T-helper 1 cell treated with Interleukin-12 subunit alpha and Interleukin-12 subunit beta and Interleukin-4 antibody, amounts not matched to agents 30 ng/mL and 1 ng/mL, for 36 hours (primary cell): ENCODE results near the gene IL1RAPL1. TPM values are rescaled to one million over a fixed set of nuclear protein-coding genes. Genes with fewer than 3 reads are reported as not detected.

Source experiments
- intact Hi-C: fragments of 100-400 bp; cut with micrococcal nuclease; formaldehyde crosslinking; loops from one replicate; pipeline ENCODE4 v1.15.1; 2024
- total RNA-seq: library from RNA; stranded (reverse); gene quantifications from 2 replicates; pipeline ENCODE4 v1.2.3, GENCODE V29; 2022

The IL1RAPL1 gene
- total RNA-seq, 1 donor from 2014 or later: not detected

DNA sequence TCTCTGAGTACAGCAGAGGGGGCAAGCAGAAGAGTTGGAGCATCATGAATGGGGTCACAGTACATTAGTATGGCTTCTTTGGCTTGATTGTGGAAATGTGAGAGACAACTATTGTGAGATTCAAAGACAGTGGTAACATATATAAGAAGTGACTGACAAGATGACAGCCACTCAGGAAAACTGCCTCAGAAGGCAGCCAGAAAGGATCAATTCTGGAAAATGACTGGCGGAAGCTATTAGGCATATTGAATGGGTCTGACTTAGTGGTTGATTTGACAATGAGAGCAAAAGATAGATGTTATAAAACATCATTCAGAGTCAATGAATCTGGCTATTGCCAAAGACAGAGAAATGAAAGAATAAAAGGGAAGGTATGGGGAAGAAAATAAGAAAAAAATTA, 1282.6 kb downstream of the IL1RAPL1 start:
- intact Hi-C loops: no loop called here

DNA sequence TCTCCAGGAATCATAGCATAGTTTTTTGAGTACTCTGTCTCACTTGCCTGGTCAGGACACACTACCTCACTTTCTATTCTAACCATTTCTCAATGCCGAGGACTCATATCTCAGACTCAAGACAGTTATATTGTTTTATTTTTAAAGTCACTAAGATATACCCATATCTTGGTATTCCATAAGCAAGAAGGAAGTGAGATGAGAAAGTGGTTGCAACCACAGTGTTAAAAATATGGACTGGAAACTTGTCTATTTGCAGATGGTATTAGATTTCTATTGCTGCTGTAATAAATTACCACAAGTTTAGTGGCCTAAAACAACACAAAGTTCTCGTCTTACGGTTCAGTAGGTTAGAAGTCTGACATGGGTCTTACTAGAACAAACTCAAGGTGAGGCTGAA, 1283.4 kb downstream of the IL1RAPL1 start:
- intact Hi-C loops: no loop called here

- intact Hi-C loops: no loop called here
Measured at GRCh38 chrX:29872831-29873230, 1285.6 kb downstream of the IL1RAPL1 start.

GRCh38 chrX:29876733-29877132, 1289.5 kb downstream of the IL1RAPL1 start:
- intact Hi-C loops: no loop called here

DNA sequence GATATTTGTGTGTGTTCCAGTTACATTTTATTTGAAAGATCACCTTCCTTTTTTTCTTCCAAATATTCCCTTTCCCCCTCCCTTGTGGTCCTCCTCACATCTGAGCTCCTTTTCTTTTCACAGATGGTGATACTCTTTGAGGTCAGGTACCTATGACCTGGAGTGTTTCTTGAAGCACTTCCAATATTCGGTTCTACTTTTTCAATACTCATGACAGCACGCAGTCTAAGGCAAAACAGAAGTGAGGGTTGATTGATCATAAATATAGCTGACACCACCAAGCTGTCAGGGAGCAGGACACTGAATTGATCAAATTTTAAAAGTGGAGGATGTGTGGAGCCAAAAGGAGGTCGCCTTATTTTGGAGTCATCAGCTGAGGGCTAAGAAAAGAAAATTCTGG, 1293.7 kb downstream of the IL1RAPL1 start:
- intact Hi-C loops: no loop called here

DNA sequence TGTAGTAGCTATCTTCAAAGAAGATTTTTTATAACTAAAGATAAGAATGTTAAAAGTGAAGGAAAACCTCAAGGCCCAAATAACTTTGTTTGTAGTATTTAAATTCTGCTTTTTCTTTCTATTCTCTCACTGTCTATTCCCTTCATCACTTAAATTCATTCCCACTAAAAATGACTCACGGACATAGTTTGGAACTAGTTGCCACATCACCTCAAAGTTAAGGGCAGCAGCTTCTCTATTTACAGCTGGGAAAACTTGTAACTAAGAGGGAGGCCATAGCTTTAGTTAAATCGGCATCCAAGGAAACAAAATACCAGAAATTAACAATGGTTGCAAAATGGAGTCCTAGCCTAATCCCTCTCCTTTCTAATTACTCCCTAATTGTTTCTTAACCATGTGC, 1302.8 kb downstream of the IL1RAPL1 start:
- intact Hi-C loops: no loop called here

- intact Hi-C loops: no loop called here
Measured at GRCh38 chrX:29890646-29891200, 1303.5 kb downstream of the IL1RAPL1 start.

DNA sequence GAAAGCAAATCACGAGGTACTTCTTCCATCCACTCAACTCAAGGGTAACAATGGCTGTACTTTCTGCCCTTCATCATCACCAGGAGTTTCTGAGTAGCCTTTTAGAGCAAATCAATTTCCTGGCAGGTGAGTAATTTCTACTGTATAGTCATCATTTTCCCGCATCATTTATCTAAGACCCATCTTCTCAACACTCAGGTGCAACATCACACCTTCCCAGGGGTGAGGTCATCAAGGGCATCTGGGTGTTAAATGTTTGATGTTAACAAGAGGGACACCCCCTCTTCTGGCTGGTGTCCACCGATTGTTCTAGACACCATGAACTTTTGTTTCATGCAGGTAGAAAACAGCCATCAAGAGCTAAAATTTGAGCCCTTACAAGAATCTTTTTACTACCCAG, 1314.8 kb downstream of the IL1RAPL1 start:
- intact Hi-C loops: no loop called here

- intact Hi-C loops: no loop called here
Measured at GRCh38 chrX:29903360-29903759, 1316.1 kb downstream of the IL1RAPL1 start.

DNA sequence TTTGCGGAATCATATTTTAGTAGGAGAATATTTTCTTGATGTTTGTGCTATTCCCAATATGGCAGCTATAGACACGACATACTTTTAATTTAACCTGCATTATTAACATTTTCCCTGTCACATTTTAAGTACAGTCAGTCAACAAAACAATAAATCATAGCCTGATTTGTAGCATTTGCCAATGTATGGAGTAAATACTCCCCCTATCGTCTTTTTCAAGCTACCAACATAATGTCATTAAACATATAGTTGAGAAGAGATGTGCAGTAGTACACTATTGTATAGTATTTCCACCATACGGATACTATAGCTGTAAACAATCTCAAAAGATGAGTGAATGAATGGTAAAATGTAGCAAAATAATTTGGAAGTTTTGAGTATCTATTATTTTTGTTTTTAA, 1324.4 kb downstream of the IL1RAPL1 start:
- intact Hi-C loops: no loop called here

GRCh38 chrX:29913647-29914046, 1326.4 kb downstream of the IL1RAPL1 start:
- intact Hi-C loops: no loop called here

GRCh38 chrX:29922607-29923006, 1335.4 kb downstream of the IL1RAPL1 start:
- intact Hi-C loops: no loop called here

DNA sequence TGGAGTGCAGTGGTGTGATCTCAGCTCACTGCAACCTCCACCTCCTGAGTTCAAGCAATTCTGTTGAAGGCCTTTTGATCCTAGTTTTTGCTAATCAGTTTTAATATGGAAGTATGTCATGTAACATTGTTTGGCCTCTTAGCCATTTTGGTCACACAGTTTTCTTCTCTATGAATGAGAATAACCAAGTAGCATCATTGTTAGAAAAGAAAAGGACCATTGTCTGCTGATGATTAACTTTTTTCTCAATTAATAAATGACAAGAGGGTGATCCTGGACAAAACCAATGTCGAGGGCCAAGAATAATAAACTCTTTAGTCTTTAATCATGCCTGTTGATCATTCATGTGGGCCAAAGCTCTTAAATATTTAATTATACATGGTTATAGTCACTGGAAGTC, 1338.8 kb downstream of the IL1RAPL1 start:
- intact Hi-C loops: no loop called here

DNA sequence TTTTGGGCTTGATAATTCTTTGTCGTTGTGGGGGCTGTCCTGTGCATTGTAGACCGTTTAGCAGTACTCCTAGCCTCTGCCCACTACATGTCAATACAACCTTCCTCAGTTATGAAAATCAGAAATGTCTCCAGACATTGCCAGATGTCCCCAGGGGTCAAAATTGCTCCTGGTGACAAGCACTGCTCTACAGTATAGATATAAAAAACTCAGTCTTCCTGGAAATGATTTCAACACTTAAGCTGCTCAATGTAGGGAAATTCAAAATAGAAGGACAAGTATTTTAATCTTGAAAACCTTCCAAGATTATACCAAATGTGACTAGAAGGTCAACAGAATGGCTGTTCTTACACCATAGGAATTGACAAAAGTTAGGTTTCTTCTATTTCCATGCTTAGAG, 1339.4 kb downstream of the IL1RAPL1 start:
- intact Hi-C loops: no loop called here

GRCh38 chrX:29935455-29935854, 1348.2 kb downstream of the IL1RAPL1 start:
- intact Hi-C loops: no loop called here

DNA sequence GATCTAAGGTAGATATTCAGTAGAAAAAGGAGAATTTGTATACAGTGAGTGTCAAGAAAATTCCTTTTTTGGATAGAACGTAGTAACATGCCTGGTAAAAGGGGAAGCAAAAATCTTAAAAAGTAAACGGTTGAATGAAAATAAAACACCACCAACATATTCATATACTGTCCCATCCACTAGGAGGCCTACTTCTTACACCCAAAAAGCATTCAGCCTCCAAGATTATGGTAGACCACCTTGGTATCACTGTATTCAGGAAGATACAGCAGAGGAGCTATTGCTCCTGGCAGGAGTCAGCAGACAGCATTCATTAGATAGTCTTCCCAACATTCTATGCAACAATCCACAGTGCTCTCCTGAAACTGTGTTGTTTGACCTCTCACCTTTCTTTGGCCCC, 1353.5 kb downstream of the IL1RAPL1 start:
- intact Hi-C loops: no loop called here

GRCh38 chrX:29941287-29941686, 1354.0 kb downstream of the IL1RAPL1 start:
- intact Hi-C loops: no loop called here

- intact Hi-C loops: no loop called here
Measured at GRCh38 chrX:29947225-29947624, 1360.0 kb downstream of the IL1RAPL1 start.

DNA sequence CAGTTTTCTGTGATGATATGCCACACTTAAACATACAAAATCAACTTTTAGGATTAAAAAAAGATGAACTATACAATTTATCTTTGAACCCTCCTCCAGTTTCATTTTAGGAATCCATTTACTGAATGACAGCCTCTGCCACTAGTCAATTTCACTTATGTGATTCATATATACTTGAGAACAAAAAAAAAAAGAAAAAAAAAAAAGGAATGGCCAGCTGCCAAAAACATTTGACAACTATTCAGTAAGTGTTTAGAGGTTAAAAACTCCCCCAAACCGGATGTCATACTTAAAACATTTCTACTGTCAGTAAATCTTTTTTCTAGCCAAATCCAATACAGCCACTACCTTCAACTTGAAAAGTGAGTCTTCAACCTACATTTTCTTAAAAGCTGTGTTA, 1361.4 kb downstream of the IL1RAPL1 start:
- intact Hi-C loops: no loop called here

DNA sequence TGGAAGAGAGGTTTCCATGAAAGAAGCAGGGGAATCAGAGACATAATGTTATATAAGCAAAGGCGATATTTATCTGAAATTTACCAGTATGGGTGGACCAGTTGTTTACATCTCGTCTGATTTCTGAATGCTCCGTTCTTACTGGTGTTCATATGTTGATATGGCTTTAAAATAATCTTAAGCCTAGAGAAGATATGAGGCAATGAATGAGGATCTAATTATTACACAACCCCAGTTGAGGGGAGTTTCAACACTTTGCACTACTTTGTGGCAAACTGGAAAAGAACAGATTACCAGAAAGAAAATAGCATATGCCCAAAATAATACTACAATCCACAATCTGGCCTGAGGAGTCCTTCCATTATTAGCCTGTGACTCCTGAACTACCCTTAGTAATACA, 1364.8 kb downstream of the IL1RAPL1 start:
- intact Hi-C loops: no loop called here

DNA sequence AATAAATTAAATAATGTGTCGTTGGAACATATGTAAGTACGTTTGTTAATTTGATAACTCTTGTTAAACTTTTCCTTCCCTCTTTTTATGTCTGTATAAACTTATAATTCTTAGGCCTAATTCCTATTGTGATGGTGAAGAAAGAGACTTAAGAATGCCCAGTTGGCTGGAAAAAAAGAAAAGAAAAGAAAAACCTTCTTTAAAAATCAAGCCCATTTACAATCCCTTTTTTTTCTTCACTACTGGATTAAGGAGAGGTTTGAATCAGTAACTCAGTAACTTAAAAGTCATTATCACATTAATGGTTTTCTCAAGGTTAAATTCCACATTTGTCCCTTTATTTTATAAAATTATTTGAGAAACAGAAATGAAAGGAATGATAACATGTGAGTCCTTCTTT, 1374.8 kb downstream of the IL1RAPL1 start:
- intact Hi-C loops: no loop called here

DNA sequence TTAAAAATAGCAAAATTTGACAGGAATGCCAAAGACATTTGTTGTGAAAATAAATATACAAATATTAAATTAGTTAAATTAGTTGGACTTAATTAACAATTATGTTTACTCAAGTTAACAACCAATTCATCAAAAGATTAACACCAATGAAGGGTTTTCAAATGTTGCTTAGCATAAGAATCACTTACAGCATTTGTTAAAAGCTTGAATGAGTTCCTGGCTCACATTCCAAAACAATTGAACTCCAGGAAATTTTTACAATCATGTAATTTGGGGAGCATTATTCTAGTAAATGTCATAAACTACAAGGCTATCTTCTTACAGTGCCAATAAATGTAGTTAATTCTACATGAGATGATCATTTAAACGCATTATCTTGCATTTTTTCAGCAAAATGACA, 1378.4 kb downstream of the IL1RAPL1 start:
- intact Hi-C loops: no loop called here

GRCh38 chrX:29992083-29992482, 1404.8 kb downstream of the IL1RAPL1 start:
- intact Hi-C loops: no loop called here

- intact Hi-C loops: no loop called here
Measured at GRCh38 chrX:30005813-30006212, 1418.6 kb downstream of the IL1RAPL1 start.
